Measurements from ENCODE around the gene WAS.
"Not testable (repeated sequence)": the region's sequence is repeated elsewhere in the genome, so short reads cannot be mapped to it uniquely, and the experiment has no call there.

The WAS gene

GRCh38 chrX:48681539-48682183 is 1.9 kb upstream of the WAS start:
- H3K4me2 ChIP-seq = no peak overlapping the region
- H3K4me3 ChIP-seq = no peak overlapping the region
- no peaks in the 10 kb centered on the region for H3K9me3 ChIP-seq
- peaks cover 42% of the 10 kb centered on the region for H3K4me1 ChIP-seq
- H4K20me1 ChIP-seq = 0 out of 2 replicates have a peak, but pooled peaks cover 6% of the 10 kb centered on the region
- H3K27me3 ChIP-seq = peaks cover 57% of the 10 kb centered on the region
- H3K27ac ChIP-seq = no peak overlapping the region
- peaks cover 14% of the 10 kb centered on the region for H3K36me3 ChIP-seq
- H3K9ac ChIP-seq = no peak overlapping the region
- no peak for TF ChIP-seq Cebpa-rat (IDR thresholded peaks at IDR 0.05)

GRCh38 chrX:48682795-48683194 is 804 bp upstream of the WAS start:
- H3K9me3 ChIP-seq, H3K9ac ChIP-seq, H3K4me3 ChIP-seq: not testable (repeated sequence)
- Histone ChIP-seq H4K20me1 (peaks cover 17% of the 10 kb centered on the region; the same call in 1 of the 2 replicates), H3K27ac (peak overlapping the region; percentile 73; the same call in 1 of the 2 replicates), H3K4me1 (peaks cover 35% of the 10 kb centered on the region), H3K27me3 (peaks cover 54% of the 10 kb centered on the region), H3K36me3 (peaks cover 26% of the 10 kb centered on the region), H3K4me2 (peak overlapping the region; percentile 81)

- peak overlapping the region; percentile 71 for H3K9ac ChIP-seq
- no peak for TF ChIP-seq Cebpa-rat (IDR thresholded peaks at IDR 0.05)
- H3K4me1 ChIP-seq = peaks cover 28% of the 10 kb centered on the region
- peak overlapping the region; percentile 81 for H3K4me2 ChIP-seq
- peaks cover 35% of the 10 kb centered on the region for H3K36me3 ChIP-seq
- peaks cover 46% of the 10 kb centered on the region for H3K27me3 ChIP-seq
- H3K4me3 ChIP-seq = peak overlapping the region; percentile 66
- peak overlapping the region; percentile 73 for H3K27ac ChIP-seq
- peaks cover 18% of the 10 kb centered on the region; the same call in 1 of the 2 replicates for H4K20me1 ChIP-seq
- H3K9me3 ChIP-seq = no peaks in the 10 kb centered on the region
Measured at GRCh38 chrX:48684134-48684533, 535 bp downstream of the WAS start.

- no peak overlapping the region for H3K4me2 ChIP-seq
- H3K27ac ChIP-seq = no peak overlapping the region
- H3K4me1 ChIP-seq = peaks cover 28% of the 10 kb centered on the region
Measured at GRCh38 chrX:48685416-48685815, 1.8 kb downstream of the WAS start.

GRCh38 chrX:48688531-48689150 is 5.0 kb downstream of the WAS start:
- H3K36me3 ChIP-seq = peaks cover 48% of the 10 kb centered on the region
- no peak for TF ChIP-seq Cebpa-rat (IDR thresholded peaks at IDR 0.05)
- peaks cover 19% of the 10 kb centered on the region for H3K4me1 ChIP-seq
- peaks cover 24% of the 10 kb centered on the region for H3K27me3 ChIP-seq
- no peak overlapping the region for H3K4me3 ChIP-seq
- H3K4me2 ChIP-seq = no peak overlapping the region
- no peaks in the 10 kb centered on the region for H3K9me3 ChIP-seq
- no peak overlapping the region for H3K27ac ChIP-seq
- peaks cover 18% of the 10 kb centered on the region; the same call in 1 of the 2 replicates for H4K20me1 ChIP-seq
- no peak overlapping the region for H3K9ac ChIP-seq

More at GRCh38 chrX:48685416-48685815, 1.8 kb downstream of the WAS start:
- Histone ChIP-seq H3K36me3 (peaks cover 46% of the 10 kb centered on the region), H4K20me1 (peaks cover 18% of the 10 kb centered on the region; the same call in 1 of the 2 replicates), H3K27me3 (peaks cover 33% of the 10 kb centered on the region), H3K9ac (no peak overlapping the region), H3K4me3 (no peak overlapping the region), H3K9me3 (no peaks in the 10 kb centered on the region)
- TF ChIP-seq Cebpa-rat (IDR thresholded peaks at IDR 0.05) = no peak

GRCh38 chrX:48689208-48689920 is 5.8 kb downstream of the WAS start:
- Histone ChIP-seq H3K27me3 (peaks cover 19% of the 10 kb centered on the region), H3K4me3 (no peak overlapping the region), H3K36me3 (peaks cover 48% of the 10 kb centered on the region), H4K20me1 (peaks cover 18% of the 10 kb centered on the region; the same call in 1 of the 2 replicates), H3K4me2 (no peak overlapping the region), H3K4me1 (peaks cover 13% of the 10 kb centered on the region), H3K27ac (no peak overlapping the region), H3K9me3 (no peaks in the 10 kb centered on the region), H3K9ac (no peak overlapping the region)
- no peak for TF ChIP-seq Cebpa-rat (IDR thresholded peaks at IDR 0.05)

GRCh38 chrX:48691746-48692145 is 8.1 kb downstream of the WAS start:
- peaks cover 24% of the 10 kb centered on the region for H3K27me3 ChIP-seq
- H3K4me3 ChIP-seq, H3K9ac ChIP-seq, H3K9me3 ChIP-seq, H3K4me1 ChIP-seq, H3K27ac ChIP-seq, H3K4me2 ChIP-seq: not testable (repeated sequence)
- peaks cover 33% of the 10 kb centered on the region for H3K36me3 ChIP-seq
- H4K20me1 ChIP-seq = peaks cover 11% of the 10 kb centered on the region; the same call in 1 of the 2 replicates

GRCh38 chrX:48694776-48695533 is 11.4 kb downstream of the WAS start:
- Histone ChIP-seq H3K27ac (no peak overlapping the region), H3K27me3 (peaks cover 38% of the 10 kb centered on the region), H3K4me2 (no peak overlapping the region), H3K4me1 (peaks cover 17% of the 10 kb centered on the region), H3K9me3 (no peaks in the 10 kb centered on the region), H3K4me3 (no peak overlapping the region), H3K36me3 (peaks cover 19% of the 10 kb centered on the region), H3K9ac (no peak overlapping the region), H4K20me1 (no peaks in the 10 kb centered on the region; the same call in 1 of the 2 replicates)
- no peak for TF ChIP-seq Cebpa-rat (IDR thresholded peaks at IDR 0.05)

- Histone ChIP-seq H4K20me1 (peaks cover 4% of the 10 kb centered on the region; the same call in 1 of the 2 replicates), H3K4me3 (0 out of 2 replicates have a peak overlapping the region, but pooled peaks have one; percentile 72), H3K9me3 (no peaks in the 10 kb centered on the region), H3K9ac (peak overlapping the region; percentile 79), H3K4me2 (peak overlapping the region; percentile 86), H3K4me1 (peaks cover 17% of the 10 kb centered on the region), H3K27ac (no peak overlapping the region; the same call in 1 of the 2 replicates), H3K27me3 (peaks cover 38% of the 10 kb centered on the region), H3K36me3 (peaks cover 19% of the 10 kb centered on the region)
- no peak for TF ChIP-seq Cebpa-rat (IDR thresholded peaks at IDR 0.05)
Measured at GRCh38 chrX:48695534-48695896, 11.9 kb downstream of the WAS start.
